Measurements from ENCODE around the gene EIF4G3. TPM values are rescaled to one million over a fixed set of nuclear protein-coding genes. Genes with fewer than 3 reads are reported as not detected.

EIF4G3 gene
- total and polyA plus RNA-seq, 2 of the 8 experiments (the other 6 are each of a cell fraction or from before 2014, with no cell fraction given), result 47.5 to 66.6 TPM

DNA sequence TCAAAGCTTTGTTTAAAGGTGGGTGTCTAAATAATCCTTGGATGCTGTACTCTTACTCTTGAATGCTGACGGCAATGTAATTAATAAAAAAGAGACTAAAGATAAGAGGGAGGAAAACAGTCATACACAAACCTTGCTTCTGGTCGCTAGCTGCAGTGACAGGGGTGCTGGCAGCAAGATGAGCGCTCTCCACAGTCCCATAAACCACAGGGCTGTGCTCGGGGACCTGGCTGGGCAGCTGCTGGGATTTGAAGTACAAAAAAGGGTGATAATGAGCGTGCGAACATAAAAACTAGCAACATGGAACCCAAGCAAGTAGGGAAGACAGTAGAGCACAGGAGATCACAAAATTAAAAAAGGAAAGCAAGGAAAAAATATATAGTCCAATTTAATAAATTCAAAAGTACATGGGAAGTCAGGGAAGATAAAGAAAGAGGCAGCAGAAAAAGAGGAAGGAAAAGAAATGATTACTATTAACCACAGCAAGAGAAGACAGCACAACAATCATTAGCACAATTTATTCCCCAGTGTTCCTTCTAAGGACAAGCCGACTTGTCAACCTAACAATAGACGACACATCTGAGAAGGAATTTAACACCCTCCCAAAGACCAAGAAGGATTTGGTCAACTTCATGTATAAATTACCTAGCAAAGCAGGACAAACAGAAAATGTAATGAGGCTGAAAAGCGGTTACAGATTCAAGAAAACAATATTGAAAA is 226.7 kb downstream of the EIF4G3 start:
- H3K14ac ChIP-seq (ENCODE audit: insufficient read length), result no peak overlapping the region
- H3K4me1 ChIP-seq (replicated peaks in 1 of 4; ENCODE audit: control insufficient read depth in 3 of 4, insufficient read depth in 4 of 4, low read length in 3 of 4), result peaks cover 0 to 3% (median 0%) of the 10 kb centered on the region in 4 experiments; a peak in 2 of 7 replicates
- no peaks in the 10 kb centered on the region for H3K23me2 ChIP-seq (ENCODE audit: low read depth, low read length)
- no peak overlapping the region for H2BK15ac ChIP-seq (ENCODE audit: low read length)
- 89% methylated on average over 9 of the region's 9 CpGs; no CpG with 5 or more reads in 1 of the 2 experiments for WGBS, 2 experiments (ENCODE audit: extremely low coverage in 1 of 2, insufficient coverage in 1 of 2, insufficient read length in 1 of 2, insufficient replicate concordance in 2 of 2, low coverage in 1 of 2, low lambda C conversion rate in 2 of 2, missing lambda C conversion rate in 1 of 2)
- ChIA-PET POLR2A (ENCODE audit: partially characterized antibody) (no interaction called here), CTCF (ENCODE audit: partially characterized antibody) (interaction anchor here (0.9 kb wide), 1 partner anchor 86 kb away, joined by 3 read pairs; no protein-coding TSS in a partner anchor)
- H3K18ac ChIP-seq (ENCODE audit: extremely low read depth, low read length), result no peak overlapping the region
- no peak overlapping the region for H3K56ac ChIP-seq (replicated peaks; ENCODE audit: insufficient read length, low read depth, low read length)
- H4K8ac ChIP-seq (ENCODE audit: extremely low read depth, insufficient read depth, low read length), result no peak overlapping the region
- DNase-seq (ENCODE audit: low read depth in 1 of 2, low spot score in 2 of 2), result no peak
- no peak overlapping the region for H4K91ac ChIP-seq (replicated peaks; ENCODE audit: insufficient read length, low read length)
- FAIRE-seq, result no peak
- no peak overlapping the region for H3K4me3 ChIP-seq (ENCODE audit: extremely low read depth in 1 of 4, insufficient read depth in 2 of 4, low read depth in 3 of 4, low read length in 4 of 4)
- H3K27me3 ChIP-seq (replicated peaks in 1 of 4; ENCODE audit: control insufficient read depth in 3 of 4, extremely low read depth in 1 of 4, insufficient read depth in 3 of 4, low read length in 3 of 4), result no peaks in the 10 kb centered on the region
- H4K20me1 ChIP-seq (replicated peaks in 1 of 2; ENCODE audit: control insufficient read depth in 1 of 2, insufficient read depth in 2 of 2, low read length in 2 of 2), result no peaks in the 10 kb centered on the region
- no peak overlapping the region for H3K9ac ChIP-seq (replicated peaks in 1 of 4; ENCODE audit: extremely low read depth in 1 of 4, low read depth in 3 of 4, low read length in 3 of 4)
- H3K23ac ChIP-seq (ENCODE audit: insufficient read length), result no peak overlapping the region
- H2BK5ac ChIP-seq (ENCODE audit: low read depth, low read length), result no peak overlapping the region
- no peaks in the 10 kb centered on the region for H3K79me2 ChIP-seq (ENCODE audit: control insufficient read depth in 1 of 2, insufficient read depth in 2 of 2, low read length in 2 of 2)
- H3K9me3 ChIP-seq (ENCODE audit: insufficient read depth in 2 of 2, low read depth in 1 of 2, low read length in 1 of 2), result no peaks in the 10 kb centered on the region
- H2AK5ac ChIP-seq (ENCODE audit: low read depth, low read length), result no peak overlapping the region
- H4K5ac ChIP-seq (ENCODE audit: insufficient read length, low read depth, low read length), result no peak overlapping the region
- H3K4ac ChIP-seq (replicated peaks; ENCODE audit: insufficient read length, low read depth, low read length), result no peak overlapping the region
- H3K36me3 ChIP-seq (ENCODE audit: control insufficient read depth in 2 of 4, insufficient read depth in 4 of 4, low read length in 3 of 4), result no peaks in the 10 kb centered on the region
- no peak overlapping the region for H2AFZ ChIP-seq (ENCODE audit: low read length)
- H2BK20ac ChIP-seq (ENCODE audit: low read length), result no peak overlapping the region
- H2BK120ac ChIP-seq (replicated peaks; ENCODE audit: low read depth, low read length), result no peak overlapping the region
- H3K79me1 ChIP-seq (ENCODE audit: low read depth, low read length), result no peaks in the 10 kb centered on the region
- H3K4me2 ChIP-seq (ENCODE audit: insufficient read depth in 1 of 2, low read depth in 2 of 2, low read length in 2 of 2), result no peak overlapping the region
- H3K27ac ChIP-seq (ENCODE audit: low read depth, low read length), result no peak overlapping the region
- H2BK12ac ChIP-seq (ENCODE audit: low read depth, low read length), result no peak overlapping the region
- TF ChIP-seq RFX5 (IDR thresholded peaks at IDR 0.05; ENCODE audit: borderline replicate concordance, low read depth, low read length) (no peak), SIN3A (conservative IDR thresholded peaks at IDR 0.05 in 1 of 2, IDR thresholded peaks at IDR 0.05 in 1 of 2; ENCODE audit: low read depth in 1 of 2, low read length in 2 of 2) (no peak)
